MM.1S (cell line): ENCODE measurements around the gene PTPRG.

Experiments used
- CTCF ChIP-seq: fragments of 300-600 bp; sonication (generic); IDR thresholded peaks from 2 replicates; pipeline ENCODE4 v1.5.1; 2016; ENCODE audit warnings: antibody characterized with exemption, low read length, mixed read lengths
- EZH2 ChIP-seq: fragments of 300-600 bp; sonication (generic); optimal IDR thresholded peaks from 2 replicates; pipeline ENCODE3; 2017; ENCODE audit warnings: low read depth, mild to moderate bottlenecking, antibody characterized with exemption, low read length, mixed read lengths

DNA sequence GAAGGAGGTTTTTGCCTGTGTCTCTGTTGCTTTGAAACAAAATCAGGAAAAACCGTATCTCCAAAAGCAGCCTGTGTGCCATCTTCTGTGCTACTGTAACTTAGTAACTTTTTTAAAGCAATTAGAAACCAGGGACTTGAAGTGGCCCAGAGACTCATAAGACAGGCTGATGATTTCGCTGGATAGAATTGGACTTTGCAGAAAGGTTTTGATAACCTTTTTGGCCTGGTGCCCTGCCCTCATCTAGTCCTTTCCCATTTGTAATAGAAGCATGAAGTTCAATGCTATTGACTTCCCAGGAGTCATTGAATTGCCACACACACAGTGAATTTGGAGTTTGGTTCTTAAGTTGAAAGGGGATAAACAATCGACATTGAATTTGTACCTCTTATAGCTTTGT lies 157.2 kb downstream of the PTPRG start:
- TF ChIP-seq CTCF (no peak), EZH2 (no peak)
